T-cell (primary cell): ENCODE measurements around the gene KATNB1. TPM values are rescaled to one million over a fixed set of nuclear protein-coding genes. Genes with fewer than 3 reads are reported as not detected.
"Not testable (repeated sequence)": the region's sequence is repeated elsewhere in the genome, so short reads cannot be mapped to it uniquely, and the experiment has no call there.

ENCODE experiments used
- ATAC-seq, 4 experiments: fragments of 200-7000 bp in 3 of 4; fragments of 150-1000 bp in 1 of 4; cut with Tn5 transposase; replicated peaks in 1 of 4; 1 replicate in 3 of 4; 2 replicates in 1 of 4; pipeline ENCODE4 v1.10.0; 2021; ENCODE audit warnings: moderate library complexity in 3 of 4, mild to moderate bottlenecking in 2 of 4, moderate number of reproducible peaks in 1 of 4
- CTCF ChIA-PET, 2 donors: fragments of 300-600 bp; sonication (Branson Sonifier 250); formaldehyde crosslinking; loops; one replicate each; lab custom pipeline; 2022; ENCODE audit warnings: antibody characterized with exemption in 2 of 2; lab: Charles Lee
- POLR2A ChIA-PET, 2 donors: fragments of 300-600 bp; sonication (Branson Sonifier 250); formaldehyde crosslinking; loops; one replicate each; lab custom pipeline; 2022; ENCODE audit warnings: antibody characterized with exemption in 2 of 2; lab: Charles Lee
- DNase-seq, 35 experiments: peaks; one replicate each; pipeline versions ENCODE4 v3.0.0 to v3.0.0-alpha.2; 2013 to 2023
- H3K27ac ChIP-seq: one replicate; pipeline ENCODE4 v1.5.1; 2013; ENCODE audit warnings: low read length
- H3K27me3 ChIP-seq, 2 experiments: replicated peaks in 1 of 2; 1 replicate in 1 of 2; 2 replicates in 1 of 2; pipeline versions ENCODE4 v1.6.1 to v1.7.0; 2013; ENCODE audit warnings: low read length in 1 of 2, mixed read lengths in 1 of 2; ENCODE audit not compliant: control insufficient read depth in 2 of 2, insufficient read depth in 2 of 2; ENCODE audit errors: extremely low read depth in 1 of 2
- H3K36me3 ChIP-seq, 2 donors: 1 replicate in 1 of 2; 2 replicates in 1 of 2; pipeline versions ENCODE4 v1.6.1 to v1.7.0; 2013; ENCODE audit warnings: low read length in 1 of 2; ENCODE audit not compliant: control insufficient read depth in 2 of 2, insufficient read depth in 1 of 2; ENCODE audit errors: extremely low read depth in 1 of 2
- H3K4me1 ChIP-seq, 2 experiments: 1 replicate in 1 of 2; 2 replicates in 1 of 2; pipeline versions ENCODE4 v1.6.1 to v1.7.0; 2013; ENCODE audit warnings: low read length in 2 of 2, mixed read lengths in 1 of 2; ENCODE audit not compliant: insufficient read depth in 2 of 2, control insufficient read depth in 1 of 2; ENCODE audit errors: extremely low read depth in 1 of 2
- H3K4me3 ChIP-seq, 2 donors: 1 replicate in 1 of 2; 2 replicates in 1 of 2; pipeline versions ENCODE4 v1.5.1 to v1.7.0; 2013; ENCODE audit warnings: mild to moderate bottlenecking in 2 of 2, low read length in 1 of 2, moderate library complexity in 1 of 2; ENCODE audit not compliant: control insufficient read depth in 1 of 2; ENCODE audit errors: extremely low read depth in 1 of 2
- H3K9me3 ChIP-seq: 2 replicates; pipeline ENCODE4 v1.7.0; 2013
- H3K27ac Mint-ChIP-seq, 2 donors: one replicate each; pipeline ENCODE4 v1.8.0; 2020 to 2021; ENCODE audit warnings: mild to moderate bottlenecking in 2 of 2, mixed read lengths in 2 of 2
- H3K27me3 Mint-ChIP-seq, 2 donors: one replicate each; pipeline ENCODE4 v1.8.0; 2021 to 2022; ENCODE audit warnings: mixed read lengths in 2 of 2
- H3K36me3 Mint-ChIP-seq: one replicate; pipeline ENCODE4 v1.8.0; 2021; ENCODE audit warnings: mixed read lengths
- H3K4me1 Mint-ChIP-seq, 3 donors: one replicate each; pipeline ENCODE4 v1.8.0; 2020 to 2022; ENCODE audit warnings: mixed read lengths in 3 of 3, mild to moderate bottlenecking in 1 of 3
- H3K4me3 Mint-ChIP-seq, 3 donors: one replicate each; pipeline ENCODE4 v1.8.0; 2020 to 2022; ENCODE audit warnings: mild to moderate bottlenecking in 3 of 3, mixed read lengths in 3 of 3, moderate library complexity in 3 of 3
- H3K9me3 Mint-ChIP-seq, 3 donors: one replicate each; pipeline ENCODE4 v1.8.0; 2020 to 2022; ENCODE audit warnings: mixed read lengths in 3 of 3
- WGBS: methylation state at CpG from one replicate; pipeline ENCODE4 v1.1.5; 2013; ENCODE audit warnings: missing lambda C conversion rate; ENCODE audit not compliant: insufficient coverage; 5-methylcytosine and 5-hydroxymethylcytosine counted together
- total RNA-seq, 35 experiments: library from RNA in 6 of 35; stranded (reverse) in 6 of 35; fragments of 120-200 nt in 1 of 35; gene quantifications; one replicate each; pipeline versions ENCODE4 v1.2.1 to v1.2.4 and lab custom pipeline; 2013 to 2026

KATNB1 gene
- total RNA-seq, 5 donors from 2014 or later (not counting 1 experiment from before 2014, with no cell fraction given): 23.0 to 28.0 (median 25.5) TPM

- POLR2A ChIA-PET: no interaction called here
- no peak for DNase-seq
Measured at GRCh38 chr16:57773655-57774295, 38.2 kb downstream of the KATNB1 start.

GRCh38 chr16:57774705-57775285 lies 39.2 kb downstream of the KATNB1 start:
- Mint-ChIP-seq H3K27me3 (no peaks in the 10 kb centered on the region), H3K27ac (no peak overlapping the region), H3K4me3 (no peak overlapping the region), H3K36me3 (no peaks in the 10 kb centered on the region), H3K9me3 (no peaks in the 10 kb centered on the region), H3K4me1 (no peaks in the 10 kb centered on the region)
- Histone ChIP-seq H3K27me3 (peaks cover 0 to 7% of the 10 kb centered on the region in 2 experiments), H3K4me3 (no peak overlapping the region), H3K27ac (no peak overlapping the region), H3K4me1 (no peaks in the 10 kb centered on the region), H3K36me3 (no peaks in the 10 kb centered on the region), H3K9me3 (no peaks in the 10 kb centered on the region)
- DNase-seq: no peak
- CTCF ChIA-PET: no interaction called here
- WGBS: 91% methylated on average over 9 of the region's 12 CpGs
- POLR2A ChIA-PET: no interaction called here
- no peak for ATAC-seq

More at GRCh38 chr16:57773655-57774295, 38.2 kb downstream of the KATNB1 start:
- H3K9me3 Mint-ChIP-seq: no peaks in the 10 kb centered on the region
- H3K27ac Mint-ChIP-seq: no peak overlapping the region
- H3K27me3 Mint-ChIP-seq: no peaks in the 10 kb centered on the region
- no peak overlapping the region for H3K4me3 Mint-ChIP-seq
- H3K4me1 ChIP-seq: no peaks in the 10 kb centered on the region
- no peak overlapping the region for H3K27ac ChIP-seq
- WGBS: 83% methylated on average over 3 of the region's 11 CpGs
- peaks cover 0 to 7% of the 10 kb centered on the region in 2 experiments for H3K27me3 ChIP-seq
- no peaks in the 10 kb centered on the region for H3K36me3 Mint-ChIP-seq
- CTCF ChIA-PET: no interaction called here
- no peaks in the 10 kb centered on the region for H3K4me1 Mint-ChIP-seq
- H3K36me3 ChIP-seq: no peaks in the 10 kb centered on the region
- no peak overlapping the region for H3K4me3 ChIP-seq
- ATAC-seq: no peak
- H3K9me3 ChIP-seq: no peaks in the 10 kb centered on the region

GRCh38 chr16:57775661-57776469 lies 40.3 kb downstream of the KATNB1 start:
- no peaks in the 10 kb centered on the region for H3K36me3 ChIP-seq
- DNase-seq: no peak
- no peaks in the 10 kb centered on the region for H3K36me3 Mint-ChIP-seq
- H3K4me1 Mint-ChIP-seq: no peaks in the 10 kb centered on the region
- CTCF ChIA-PET: no interaction called here
- ATAC-seq: no peak
- no peaks in the 10 kb centered on the region for H3K4me1 ChIP-seq
- H3K4me3 Mint-ChIP-seq: no peak overlapping the region
- H3K27ac ChIP-seq: no peak overlapping the region
- H3K27me3 ChIP-seq: peaks cover 0 to 7% of the 10 kb centered on the region in 2 experiments
- 81% methylated on average over 15 of the region's 23 CpGs for WGBS
- H3K9me3 ChIP-seq: no peaks in the 10 kb centered on the region
- H3K4me3 ChIP-seq: no peak overlapping the region
- POLR2A ChIA-PET: no interaction called here
- H3K27me3 Mint-ChIP-seq: no peaks in the 10 kb centered on the region
- no peaks in the 10 kb centered on the region for H3K9me3 Mint-ChIP-seq
- no peak overlapping the region for H3K27ac Mint-ChIP-seq

- Histone ChIP-seq H3K9me3 (no peaks in the 10 kb centered on the region), H3K36me3 (no peaks in the 10 kb centered on the region), H3K4me1 (no peaks in the 10 kb centered on the region), H3K27ac (no peak overlapping the region), H3K4me3 (no peak overlapping the region), H3K27me3 (peaks cover 0 to 7% of the 10 kb centered on the region in 2 experiments)
- ChIA-PET POLR2A (no interaction called here), CTCF (no interaction called here)
- no CpG with 5 or more reads among the region's 5 CpGs for WGBS
- ATAC-seq: no peak
- Mint-ChIP-seq H3K4me3 (no peak overlapping the region), H3K27me3 (no peaks in the 10 kb centered on the region), H3K27ac (no peak overlapping the region), H3K4me1 (no peaks in the 10 kb centered on the region), H3K9me3 (no peaks in the 10 kb centered on the region), H3K36me3 (no peaks in the 10 kb centered on the region)
- DNase-seq: no peak
Measured at GRCh38 chr16:57778658-57779057, 43.1 kb downstream of the KATNB1 start.

- H3K9me3 Mint-ChIP-seq, H3K27ac ChIP-seq, H3K27ac Mint-ChIP-seq, H3K4me1 Mint-ChIP-seq, POLR2A ChIA-PET, H3K9me3 ChIP-seq, H3K4me1 ChIP-seq, ATAC-seq, CTCF ChIA-PET, H3K4me3 Mint-ChIP-seq, DNase-seq, H3K27me3 Mint-ChIP-seq, H3K36me3 ChIP-seq, H3K4me3 ChIP-seq, H3K36me3 Mint-ChIP-seq: not testable (repeated sequence)
- 100% methylated on average over 1 of the region's 5 CpGs for WGBS
- peaks cover 0 to 10% of the 10 kb centered on the region in 2 experiments for H3K27me3 ChIP-seq
Measured at GRCh38 chr16:57779836-57780235, 44.3 kb downstream of the KATNB1 start.

GRCh38 chr16:57781349-57781740 lies 45.8 kb downstream of the KATNB1 start:
- H3K27ac Mint-ChIP-seq: no peak overlapping the region
- ATAC-seq: no peak
- no peak overlapping the region for H3K4me3 Mint-ChIP-seq
- no peaks in the 10 kb centered on the region for H3K4me1 ChIP-seq
- H3K27me3 ChIP-seq: peaks cover 0 to 9% of the 10 kb centered on the region in 2 experiments
- no peaks in the 10 kb centered on the region for H3K9me3 ChIP-seq
- ChIA-PET CTCF (no interaction called here), POLR2A (no interaction called here)
- H3K4me1 Mint-ChIP-seq: no peaks in the 10 kb centered on the region
- H3K27me3 Mint-ChIP-seq: no peaks in the 10 kb centered on the region
- H3K9me3 Mint-ChIP-seq: no peaks in the 10 kb centered on the region
- no peak for DNase-seq
- H3K27ac ChIP-seq: no peak overlapping the region
- no peaks in the 10 kb centered on the region for H3K36me3 ChIP-seq
- no peaks in the 10 kb centered on the region for H3K36me3 Mint-ChIP-seq
- no peak overlapping the region for H3K4me3 ChIP-seq
- WGBS: no CpG with 5 or more reads among the region's 1 CpG
